Smooth muscle cell (in vitro differentiated cells): Measurements from ENCODE around the gene EXOSC10. TPM values are rescaled to one million over a fixed set of nuclear protein-coding genes. Genes with fewer than 3 reads are reported as not detected.

ENCODE experiments used
- DNase-seq: peaks from one replicate; lab custom pipeline; 2025; ENCODE audit not compliant: unreplicated experiment; lab: John Stamatoyannopoulos, UW
- H2AFZ ChIP-seq: fragments of 200-600 bp; sonication (generic); 2 replicates; pipeline ENCODE4 v1.6.0; 2016; ENCODE audit warnings: antibody characterized with exemption, low read depth, mild to moderate bottlenecking
- H3F3A ChIP-seq: fragments of 200-600 bp; sonication (generic); 2 replicates; pipeline ENCODE4 v1.6.0; 2017; ENCODE audit warnings: antibody characterized with exemption, low read depth
- H3K27ac ChIP-seq: fragments of 200-600 bp; sonication (generic); 2 replicates; pipeline ENCODE4 v1.5.1; 2016; ENCODE audit warnings: low read depth, mild to moderate bottlenecking
- H3K27me3 ChIP-seq: fragments of 200-600 bp; sonication (generic); 2 replicates; pipeline ENCODE4 v1.6.1; 2016; ENCODE audit warnings: low read depth, mild to moderate bottlenecking
- H3K36me3 ChIP-seq: fragments of 200-600 bp; sonication (generic); 2 replicates; pipeline ENCODE4 v1.5.1; 2016; ENCODE audit warnings: low read depth
- H3K4me1 ChIP-seq: fragments of 200-600 bp; sonication (generic); 2 replicates; pipeline ENCODE4 v1.5.1; 2016; ENCODE audit warnings: low read depth
- H3K4me2 ChIP-seq: fragments of 200-600 bp; sonication (generic); 2 replicates; pipeline ENCODE4 v1.6.0; 2016; ENCODE audit warnings: mild to moderate bottlenecking
- H3K4me3 ChIP-seq: fragments of 200-600 bp; sonication (generic); 2 replicates; pipeline ENCODE4 v1.5.1; 2016; ENCODE audit warnings: mild to moderate bottlenecking
- H3K79me2 ChIP-seq: fragments of 200-600 bp; sonication (generic); 2 replicates; pipeline ENCODE4 v1.6.0; 2016; ENCODE audit warnings: low read depth, mild to moderate bottlenecking
- H3K9ac ChIP-seq: fragments of 200-600 bp; sonication (generic); 2 replicates; pipeline ENCODE4 v1.6.0; 2016; ENCODE audit warnings: low read depth
- H3K9me3 ChIP-seq: fragments of 200-600 bp; sonication (generic); replicated peaks from 2 replicates; pipeline ENCODE4 v1.5.1; 2016; ENCODE audit warnings: low read depth
- H4K20me1 ChIP-seq: fragments of 200-600 bp; sonication (generic); 2 replicates; pipeline ENCODE4 v1.6.0; 2016; ENCODE audit warnings: low read depth
- WGBS: methylation state at CpG from one replicate; pipeline ENCODE4 v1.1.7; 2016; ENCODE audit warnings: low lambda C conversion rate; 5-methylcytosine and 5-hydroxymethylcytosine counted together
- polyA plus RNA-seq: library from polyadenylated mRNA; unstranded; fragments of >200 nt; fragmentation: Nextera tagmentation; extraction: Ambion mirVana; gene quantifications from 2 replicates; pipeline ENCODE4 v1.2.1, GENCODE V29; 2016
- total RNA-seq: library from RNA; depleted of rRNA; stranded (reverse); fragments of >200 nt; gene quantifications from 2 replicates; pipeline ENCODE4 v1.2.3, GENCODE V29; 2014
- TF ChIP-seq, protein P1 (sequence below): fragments of 200-600 bp; sonication (generic); IDR thresholded peaks from 2 replicates; pipeline ENCODE4 v1.5.1; 2017; ENCODE audit warnings: borderline replicate concordance, mild to moderate bottlenecking, antibody characterized with exemption; ENCODE audit not compliant: insufficient read depth, poor library complexity, severe bottlenecking

Gene EXOSC10
- total and polyA plus RNA-seq, 2 experiments from 2014 or later, result 49.2 to 59.9 TPM

DNA sequence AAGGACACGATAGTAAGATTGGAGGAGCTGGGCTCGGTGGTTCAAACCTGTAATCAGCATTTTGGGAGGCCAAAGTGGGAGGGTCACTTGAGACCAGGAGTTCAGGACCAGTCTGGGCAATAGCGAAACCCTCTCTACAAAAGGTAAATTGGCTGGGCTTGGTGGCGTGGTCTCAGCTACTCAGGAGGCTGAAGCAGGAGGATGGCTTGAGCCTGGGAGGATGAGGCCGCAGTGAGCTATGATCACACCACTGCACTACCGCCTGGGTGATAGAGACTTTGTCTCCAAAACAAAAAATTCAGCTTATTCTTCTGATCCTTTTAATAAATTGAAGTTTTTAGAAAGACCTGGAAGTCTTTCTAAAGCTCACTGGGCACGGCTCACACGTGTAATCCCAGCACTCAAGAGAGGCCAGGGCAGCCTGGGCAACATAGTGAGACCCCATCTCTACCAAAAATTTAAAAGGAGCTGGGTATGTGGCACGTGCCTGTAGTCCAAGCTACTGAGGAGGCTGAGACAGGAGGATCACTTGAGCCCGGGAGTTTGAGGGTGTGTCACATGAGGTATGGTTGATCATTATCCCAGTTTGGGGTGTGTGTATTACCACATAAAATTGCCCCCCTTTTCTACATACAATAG, 67.9 kb downstream of the EXOSC10 start:
- no peaks in the 10 kb centered on the region for H3K79me2 ChIP-seq

DNA sequence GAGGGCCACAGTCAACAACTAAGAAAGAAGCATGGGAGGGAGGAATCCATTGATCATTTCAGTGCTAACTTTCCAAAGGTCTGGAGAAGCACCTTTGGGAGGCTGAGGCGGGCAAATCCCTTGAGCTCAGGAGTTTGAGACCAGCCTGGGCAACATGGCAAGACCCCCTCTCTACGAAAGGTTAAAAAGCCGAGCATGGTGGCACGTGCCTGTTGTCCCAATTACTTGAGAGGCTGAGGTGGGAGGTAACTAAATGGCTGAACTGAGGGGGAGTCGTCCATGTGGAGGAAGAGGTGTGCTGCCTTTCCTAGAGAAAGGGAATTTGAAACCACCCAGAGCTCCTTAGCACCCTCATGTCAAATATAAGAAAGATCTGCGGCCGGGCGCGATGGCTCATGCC, 68.8 kb downstream of the EXOSC10 start:
- no peaks in the 10 kb centered on the region for H3K4me1 ChIP-seq
- H3K9ac ChIP-seq, result no peak overlapping the region
- H2AFZ ChIP-seq, result no peak overlapping the region
- no peaks in the 10 kb centered on the region for H3K27me3 ChIP-seq
- H3K27ac ChIP-seq, result no peak overlapping the region
- H3F3A ChIP-seq, result no peaks in the 10 kb centered on the region
- no peaks in the 10 kb centered on the region for H3K36me3 ChIP-seq
- no peaks in the 10 kb centered on the region for H3K79me2 ChIP-seq
- no peak overlapping the region for H3K4me2 ChIP-seq
- H3K4me3 ChIP-seq, result no peak overlapping the region
- H4K20me1 ChIP-seq, result peaks cover 20% of the 10 kb centered on the region
- no peak for DNase-seq
- no peaks in the 10 kb centered on the region for H3K9me3 ChIP-seq
- TF ChIP-seq, protein P1, sequence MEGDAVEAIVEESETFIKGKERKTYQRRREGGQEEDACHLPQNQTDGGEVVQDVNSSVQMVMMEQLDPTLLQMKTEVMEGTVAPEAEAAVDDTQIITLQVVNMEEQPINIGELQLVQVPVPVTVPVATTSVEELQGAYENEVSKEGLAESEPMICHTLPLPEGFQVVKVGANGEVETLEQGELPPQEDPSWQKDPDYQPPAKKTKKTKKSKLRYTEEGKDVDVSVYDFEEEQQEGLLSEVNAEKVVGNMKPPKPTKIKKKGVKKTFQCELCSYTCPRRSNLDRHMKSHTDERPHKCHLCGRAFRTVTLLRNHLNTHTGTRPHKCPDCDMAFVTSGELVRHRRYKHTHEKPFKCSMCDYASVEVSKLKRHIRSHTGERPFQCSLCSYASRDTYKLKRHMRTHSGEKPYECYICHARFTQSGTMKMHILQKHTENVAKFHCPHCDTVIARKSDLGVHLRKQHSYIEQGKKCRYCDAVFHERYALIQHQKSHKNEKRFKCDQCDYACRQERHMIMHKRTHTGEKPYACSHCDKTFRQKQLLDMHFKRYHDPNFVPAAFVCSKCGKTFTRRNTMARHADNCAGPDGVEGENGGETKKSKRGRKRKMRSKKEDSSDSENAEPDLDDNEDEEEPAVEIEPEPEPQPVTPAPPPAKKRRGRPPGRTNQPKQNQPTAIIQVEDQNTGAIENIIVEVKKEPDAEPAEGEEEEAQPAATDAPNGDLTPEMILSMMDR, result no peak
- WGBS, result 96% methylated on average over 9 of the region's 9 CpGs

More for the DNA sequence above, 67.9 kb downstream of the EXOSC10 start:
- H3K4me2 ChIP-seq, result no peak overlapping the region
- TF ChIP-seq, protein P1, result no peak
- H2AFZ ChIP-seq, result no peak overlapping the region
- 96% methylated on average over 10 of the region's 10 CpGs for WGBS
- no peaks in the 10 kb centered on the region for H3K27me3 ChIP-seq
- no peaks in the 10 kb centered on the region for H3F3A ChIP-seq
- peaks cover 11% of the 10 kb centered on the region for H4K20me1 ChIP-seq
- H3K4me3 ChIP-seq, result no peak overlapping the region
- no peaks in the 10 kb centered on the region for H3K9me3 ChIP-seq
- no peaks in the 10 kb centered on the region for H3K36me3 ChIP-seq
- no peak overlapping the region for H3K9ac ChIP-seq
- H3K27ac ChIP-seq, result no peak overlapping the region
- no peak for DNase-seq
- no peaks in the 10 kb centered on the region for H3K4me1 ChIP-seq

DNA sequence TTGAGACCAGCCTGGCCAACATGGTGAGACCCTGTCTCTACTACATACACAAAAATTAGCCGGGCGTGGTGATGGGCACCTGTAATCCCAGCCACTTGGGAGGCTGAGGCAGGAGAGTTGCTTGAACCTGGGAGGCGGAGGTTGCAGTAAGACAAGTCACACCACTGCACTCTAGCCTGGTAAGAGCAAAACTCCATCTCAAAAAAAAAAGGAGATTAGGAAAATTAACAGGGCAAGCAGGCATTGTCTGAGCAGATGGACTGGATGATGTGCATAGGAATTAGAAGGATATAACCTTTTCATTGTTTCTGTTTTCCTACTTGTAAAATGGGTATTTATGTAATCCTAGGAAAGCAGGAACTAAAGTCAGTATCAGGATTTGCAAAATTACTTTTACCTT, 71.7 kb downstream of the EXOSC10 start:
- no peak overlapping the region for H3K9ac ChIP-seq
- TF ChIP-seq, protein P1, result no peak
- H2AFZ ChIP-seq, result no peak overlapping the region
- no peaks in the 10 kb centered on the region for H3K79me2 ChIP-seq
- no peak overlapping the region for H3K4me2 ChIP-seq
- H3K4me3 ChIP-seq, result no peak overlapping the region
- H3F3A ChIP-seq, result no peaks in the 10 kb centered on the region
- H3K9me3 ChIP-seq, result no peaks in the 10 kb centered on the region
- no peaks in the 10 kb centered on the region for H3K27me3 ChIP-seq
- WGBS, result 98% methylated on average over 3 of the region's 3 CpGs
- DNase-seq, result no peak
- H3K27ac ChIP-seq, result no peak overlapping the region
- peaks cover 47% of the 10 kb centered on the region for H4K20me1 ChIP-seq
- H3K36me3 ChIP-seq, result peaks cover 19% of the 10 kb centered on the region
- H3K4me1 ChIP-seq, result no peaks in the 10 kb centered on the region

DNA sequence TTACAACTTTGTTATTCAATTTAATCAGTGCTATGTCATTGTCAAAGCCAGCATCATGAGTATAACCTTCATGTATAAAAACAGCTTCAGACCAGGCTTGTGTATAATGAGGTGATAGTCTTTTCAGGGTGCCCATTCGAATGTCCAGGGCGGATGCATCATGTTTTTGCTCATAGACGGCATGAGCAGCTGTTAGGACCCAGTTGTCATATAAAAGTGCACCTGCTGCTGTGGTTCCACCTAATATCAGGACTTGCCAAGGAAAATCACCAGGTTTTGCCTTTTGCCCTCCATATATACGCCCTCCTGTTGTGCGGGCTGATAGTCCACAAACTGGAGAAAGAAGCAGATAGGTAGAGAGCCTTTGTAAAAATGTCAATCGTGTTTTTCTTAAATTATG, 72.4 kb downstream of the EXOSC10 start:
- no peak overlapping the region for H3K4me2 ChIP-seq

More for the DNA sequence above, 72.4 kb downstream of the EXOSC10 start:
- Histone ChIP-seq H3F3A (peaks cover under 1% of the 10 kb centered on the region), H4K20me1 (peaks cover 53% of the 10 kb centered on the region), H3K4me3 (no peak overlapping the region), H3K9ac (no peak overlapping the region), H3K27ac (no peak overlapping the region), H3K9me3 (no peaks in the 10 kb centered on the region), H3K27me3 (no peaks in the 10 kb centered on the region), H3K36me3 (peaks cover 24% of the 10 kb centered on the region), H3K79me2 (no peaks in the 10 kb centered on the region), H2AFZ (no peak overlapping the region), H3K4me1 (no peaks in the 10 kb centered on the region)
- WGBS, result 82% methylated on average over 6 of the region's 6 CpGs
- TF ChIP-seq, protein P1, result no peak
- DNase-seq, result no peak
